Pancreas (tissue), 10 donors: ENCODE measurements around the gene ADCY2. TPM values are rescaled to one million over a fixed set of nuclear protein-coding genes. Genes with fewer than 3 reads are reported as not detected.

Experiments used
- ATAC-seq, 4 donors: fragments of 200-7000 bp; cut with Tn5 transposase; one replicate each; pipeline versions ENCODE4 v1.8.0 to v1.9.1; 2020; ENCODE audit warnings: mild to moderate bottlenecking in 4 of 4, moderate library complexity in 4 of 4
- DNase-seq, 6 donors: peaks; one replicate each; pipeline ENCODE4 v3.0.0-alpha.2; 2020
- FAIRE-seq: peaks from 2 replicates; lab custom pipeline; 2012; peaks lifted over from hg19 to GRCh38; lab: Jason Lieb, UNC
- H3K27ac ChIP-seq, 4 donors: fragments of 200-600 bp; sonication (generic); 1 replicate in 3 of 4; 2 replicates in 1 of 4; pipeline versions ENCODE4 v1.5.0 to v1.8.0; 2020
- H3K27me3 ChIP-seq, 4 donors: fragments of 200-600 bp; one replicate each; pipeline ENCODE4 v1.8.0; 2021
- H3K36me3 ChIP-seq, 3 donors: fragments of 200-600 bp; sonication (generic) in 1 of 3; one replicate each; pipeline versions ENCODE4 v1.5.0 to v1.8.0; 2020 to 2021
- H3K4me1 ChIP-seq, 3 donors: fragments of 200-600 bp; one replicate each; pipeline ENCODE4 v1.8.0; 2021
- H3K4me3 ChIP-seq, 4 donors: fragments of 200-600 bp; sonication (generic) in 2 of 4; one replicate each; pipeline versions ENCODE4 v1.5.0 to v1.8.0; 2020 to 2021
- H3K9me3 ChIP-seq, 4 donors: fragments of 200-600 bp; one replicate each; pipeline ENCODE4 v1.8.0; 2021
- WGBS, 2 donors: extraction: QIAGEN DNeasy Blood & Tissue Kit; methylation state at CpG; one replicate each; pipeline ENCODE4 v1.1.7; 2013; 5-methylcytosine and 5-hydroxymethylcytosine counted together
- intact Hi-C, 3 donors: fragments of 100-400 bp; cut with DNase I; formaldehyde crosslinking; loops; one replicate each; pipeline versions ENCODE4 v1.11.1 to v1.14.2; 2022
- polyA plus RNA-seq, 2 donors: library from polyadenylated mRNA; stranded (reverse); fragments of 200-250 nt; gene quantifications; one replicate each; pipeline ENCODE4 v1.2.3, GENCODE V29; 2013
- total RNA-seq, 6 donors: library from RNA; stranded (reverse); fragmentation: NEBNext Ultra II Directional in 4 of 6; extraction: Animal tissue kit (Norgen Biotek cat#: 25700) in 4 of 6; gene quantifications; one replicate each; pipeline versions ENCODE4 v1.2.1 to v1.2.4, GENCODE V29; 2021 to 2023
- TF ChIP-seq, protein P1 (sequence below), 4 donors: fragments of 200-600 bp; sonication (generic) in 3 of 4; IDR thresholded peaks; one replicate each; pipeline versions ENCODE4 v1.5.0 to v1.8.0; 2021; ENCODE audit warnings: antibody characterized with exemption in 4 of 4
- donor health status: healthy with polysubstance abuse.
- donor health status: DM: no; HTN: no; CAD: no; lungs with moderate emphysema.
- donor health status: DM: no; HTN: no; CAD: no.
- donor health status: control.
- donor health status: control.
- donor health status: Bipolar disorder and iron deficiency.
- donor health status: DM: yes; HTN: yes; CAD: no.
- donor health status: DM: no; HTN: no; CAD: no.
- donor health status: DM: no; HTN: no; CAD: no.
- donor health status: DM: yes; HTN: yes; CAD: no.

The ADCY2 gene
- total and polyA plus RNA-seq, 8 donors: 0.19 to 2.2 (median 0.50) TPM

DNA sequence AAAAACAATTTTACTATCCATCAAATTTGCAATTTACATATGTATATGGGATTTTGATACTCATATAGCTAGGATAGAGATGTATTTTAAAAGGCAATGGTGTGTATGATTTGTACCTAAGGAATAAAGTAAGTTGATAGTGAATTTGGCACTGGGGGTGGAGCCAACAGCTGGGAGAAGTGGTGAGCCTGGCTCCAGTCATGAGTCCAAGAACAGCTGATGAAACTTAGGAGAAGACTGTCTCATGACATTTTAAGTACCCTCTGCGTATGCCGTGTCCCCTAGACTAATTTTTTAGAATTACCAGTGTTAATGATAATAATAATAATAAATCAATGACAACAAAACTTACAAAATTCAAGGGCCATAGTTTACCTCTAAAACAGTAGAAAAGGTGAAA, 181.4 kb downstream of the ADCY2 start:
- 84 to 97% methylated on average over 2 of the region's 2 CpGs for WGBS, 2 donors
- Histone ChIP-seq H3K27ac (no peak overlapping the region), H3K4me3 (no peak overlapping the region), H3K9me3 (no peaks in the 10 kb centered on the region), H3K36me3 (no peaks in the 10 kb centered on the region), H3K27me3 (peaks cover 0 to 4% (median 0%) of the 10 kb centered on the region in 4 donors), H3K4me1 (no peaks in the 10 kb centered on the region)
- TF ChIP-seq, protein P1, sequence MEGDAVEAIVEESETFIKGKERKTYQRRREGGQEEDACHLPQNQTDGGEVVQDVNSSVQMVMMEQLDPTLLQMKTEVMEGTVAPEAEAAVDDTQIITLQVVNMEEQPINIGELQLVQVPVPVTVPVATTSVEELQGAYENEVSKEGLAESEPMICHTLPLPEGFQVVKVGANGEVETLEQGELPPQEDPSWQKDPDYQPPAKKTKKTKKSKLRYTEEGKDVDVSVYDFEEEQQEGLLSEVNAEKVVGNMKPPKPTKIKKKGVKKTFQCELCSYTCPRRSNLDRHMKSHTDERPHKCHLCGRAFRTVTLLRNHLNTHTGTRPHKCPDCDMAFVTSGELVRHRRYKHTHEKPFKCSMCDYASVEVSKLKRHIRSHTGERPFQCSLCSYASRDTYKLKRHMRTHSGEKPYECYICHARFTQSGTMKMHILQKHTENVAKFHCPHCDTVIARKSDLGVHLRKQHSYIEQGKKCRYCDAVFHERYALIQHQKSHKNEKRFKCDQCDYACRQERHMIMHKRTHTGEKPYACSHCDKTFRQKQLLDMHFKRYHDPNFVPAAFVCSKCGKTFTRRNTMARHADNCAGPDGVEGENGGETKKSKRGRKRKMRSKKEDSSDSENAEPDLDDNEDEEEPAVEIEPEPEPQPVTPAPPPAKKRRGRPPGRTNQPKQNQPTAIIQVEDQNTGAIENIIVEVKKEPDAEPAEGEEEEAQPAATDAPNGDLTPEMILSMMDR (IDR thresholded peaks at IDR 0.05): no peak
- intact Hi-C loops: no loop called here
- no peak for DNase-seq
- ATAC-seq: no peak
- no peak for FAIRE-seq

DNA sequence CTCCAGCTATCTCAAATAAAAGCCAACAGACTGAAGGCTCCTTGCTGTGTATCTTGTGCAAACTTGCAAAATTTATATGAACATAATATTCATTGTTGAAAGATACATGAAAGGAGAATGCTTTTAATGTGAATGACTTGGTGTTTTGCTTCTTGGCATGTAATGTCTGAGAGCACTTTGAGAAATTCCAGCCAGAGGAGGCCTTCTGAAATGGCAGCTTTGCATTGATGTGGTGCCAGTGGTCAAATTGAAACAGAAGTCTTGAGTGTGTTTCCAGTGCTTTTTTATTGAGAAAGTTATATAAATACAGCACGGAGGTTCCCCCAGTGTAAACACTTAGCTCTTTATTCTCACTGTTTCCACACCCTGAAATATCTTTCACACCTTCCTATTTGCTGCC, 182.1 kb downstream of the ADCY2 start:
- ATAC-seq (no peak), FAIRE-seq (no peak), DNase-seq (no peak)
- no peak overlapping the region for H3K27ac ChIP-seq
- H3K27me3 ChIP-seq: peaks cover 0 to 4% (median 0%) of the 10 kb centered on the region in 4 donors
- H3K36me3 ChIP-seq: no peaks in the 10 kb centered on the region
- WGBS, 2 donors: 49 to 52% methylated on average over 1 of the region's 1 CpG
- no peaks in the 10 kb centered on the region for H3K4me1 ChIP-seq
- H3K9me3 ChIP-seq: no peaks in the 10 kb centered on the region
- TF ChIP-seq, protein P1 (IDR thresholded peaks at IDR 0.05): no peak
- intact Hi-C loops: no loop called here
- no peak overlapping the region for H3K4me3 ChIP-seq

DNA sequence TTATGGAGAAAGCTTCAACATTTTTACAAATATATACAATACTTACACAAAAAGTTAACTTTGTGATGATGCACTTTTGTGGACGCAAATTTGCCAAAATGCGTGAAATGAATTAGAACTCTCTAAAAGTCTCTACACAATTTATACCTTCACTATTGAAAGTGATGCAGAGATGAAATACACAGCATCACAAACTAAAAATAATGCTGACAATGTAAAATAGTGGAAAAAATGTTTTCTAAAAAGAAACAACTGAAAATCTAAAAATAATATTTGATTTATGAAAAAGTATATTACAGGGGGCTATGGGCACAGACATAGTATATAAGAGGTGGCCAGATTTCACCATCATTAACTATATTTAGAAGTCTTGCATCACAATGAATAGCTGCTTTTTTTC, 188.8 kb downstream of the ADCY2 start:
- ATAC-seq: no peak
- H3K9me3 ChIP-seq: no peaks in the 10 kb centered on the region
- H3K4me1 ChIP-seq: no peaks in the 10 kb centered on the region
- TF ChIP-seq, protein P1 (IDR thresholded peaks at IDR 0.05): no peak
- H3K4me3 ChIP-seq: no peak overlapping the region
- no peak for FAIRE-seq
- no peaks in the 10 kb centered on the region for H3K27me3 ChIP-seq
- intact Hi-C loops: no loop called here
- H3K36me3 ChIP-seq: no peaks in the 10 kb centered on the region
- DNase-seq: no peak
- 87 to 93% methylated on average over 2 of the region's 2 CpGs for WGBS, 2 donors
- no peak overlapping the region for H3K27ac ChIP-seq

- TF ChIP-seq, protein P1 (IDR thresholded peaks at IDR 0.05): no peak
- 91 to 97% methylated on average over 3 of the region's 3 CpGs for WGBS, 2 donors
Observed at GRCh38 chr5:7585807-7586206, 189.9 kb downstream of the ADCY2 start.

GRCh38 chr5:7586480-7586879, 190.5 kb downstream of the ADCY2 start:
- 81 to 89% methylated on average over 12 of the region's 12 CpGs for WGBS, 2 donors
- Histone ChIP-seq H3K4me3 (no peak overlapping the region), H3K27me3 (no peaks in the 10 kb centered on the region), H3K36me3 (no peaks in the 10 kb centered on the region), H3K27ac (no peak overlapping the region), H3K4me1 (no peaks in the 10 kb centered on the region), H3K9me3 (no peaks in the 10 kb centered on the region)
- intact Hi-C loops: no loop called here
- FAIRE-seq (no peak), ATAC-seq (no peak), DNase-seq (no peak)
- TF ChIP-seq, protein P1 (IDR thresholded peaks at IDR 0.05): no peak

More at GRCh38 chr5:7585807-7586206, 189.9 kb downstream of the ADCY2 start:
- Histone ChIP-seq H3K36me3 (no peaks in the 10 kb centered on the region), H3K27me3 (no peaks in the 10 kb centered on the region), H3K9me3 (no peaks in the 10 kb centered on the region), H3K4me1 (no peaks in the 10 kb centered on the region), H3K27ac (no peak overlapping the region), H3K4me3 (no peak overlapping the region)
- no peak for DNase-seq
- intact Hi-C loops: no loop called here
- ATAC-seq: no peak
- FAIRE-seq: no peak
